HG03045 (cell line): ENCODE data around the gene DAB1.

ENCODE experiments used
- ATAC-seq: cut with Tn5 transposase; IDR thresholded peaks from one replicate; pipeline ENCODE4 v1.9.1; 2021; ENCODE audit warnings: mild to moderate bottlenecking, moderate library complexity; ENCODE audit not compliant: unreplicated experiment

DAB1 gene

GRCh38 chr1:57179001-57179400 is 244.9 kb downstream of the DAB1 start:
- ATAC-seq = no peak

GRCh38 chr1:57175506-57175905 is 248.4 kb downstream of the DAB1 start:
- ATAC-seq = no peak

- ATAC-seq = no peak
Observed at GRCh38 chr1:57172040-57172439, 251.8 kb downstream of the DAB1 start.

- ATAC-seq = no peak
Observed at GRCh38 chr1:57167997-57168396, 255.9 kb downstream of the DAB1 start.

- ATAC-seq = no peak
Observed at GRCh38 chr1:57165546-57165945, 258.3 kb downstream of the DAB1 start.

GRCh38 chr1:57164584-57164983 is 259.3 kb downstream of the DAB1 start:
- ATAC-seq = no peak

- ATAC-seq = no peak
Observed at GRCh38 chr1:57163789-57164188, 260.1 kb downstream of the DAB1 start.

GRCh38 chr1:57163325-57163724 is 260.5 kb downstream of the DAB1 start:
- no peak for ATAC-seq

GRCh38 chr1:57162607-57163261 is 261.1 kb downstream of the DAB1 start:
- ATAC-seq = no peak

GRCh38 chr1:57160594-57160993 is 263.3 kb downstream of the DAB1 start:
- ATAC-seq = no peak

GRCh38 chr1:57158604-57158998 is 265.3 kb downstream of the DAB1 start:
- ATAC-seq = no peak

GRCh38 chr1:57157818-57158603 is 265.8 kb downstream of the DAB1 start:
- ATAC-seq = no peak

GRCh38 chr1:57156907-57157306 is 267.0 kb downstream of the DAB1 start:
- no peak for ATAC-seq

- no peak for ATAC-seq
Observed at GRCh38 chr1:57146100-57146499, 277.8 kb downstream of the DAB1 start.

- no peak for ATAC-seq
Observed at GRCh38 chr1:57142999-57143398, 280.9 kb downstream of the DAB1 start.

- ATAC-seq = no peak
Observed at GRCh38 chr1:57142169-57142568, 281.7 kb downstream of the DAB1 start.

GRCh38 chr1:57138432-57139078 is 285.3 kb downstream of the DAB1 start:
- ATAC-seq = no peak

GRCh38 chr1:57137980-57138379 is 285.9 kb downstream of the DAB1 start:
- no peak for ATAC-seq

GRCh38 chr1:57134803-57135202 is 289.1 kb downstream of the DAB1 start:
- ATAC-seq = no peak

GRCh38 chr1:57133686-57134085 is 290.2 kb downstream of the DAB1 start:
- ATAC-seq = no peak

- no peak for ATAC-seq
Observed at GRCh38 chr1:57132993-57133622, 290.8 kb downstream of the DAB1 start.
